GM20431 (cell line): ENCODE results near the gene DENND1A.
"Not testable (repeated sequence)": the region's sequence is repeated elsewhere in the genome, so short reads cannot be mapped to it uniquely, and the experiment has no call there.

ENCODE experiments used
- in situ Hi-C: fragments of 300-500 bp; cut with MseI, MboI; formaldehyde crosslinking; loops from one replicate; pipeline ENCODE4 v1.15.0; 2020; ENCODE audit warnings: low sequenced_read_pairs; ENCODE audit not compliant: unreplicated experiment

The DENND1A gene

GRCh38 chr9:123416176-123416575 lies 513.8 kb downstream of the DENND1A start:
- in situ Hi-C loops, result no loop called here

DNA sequence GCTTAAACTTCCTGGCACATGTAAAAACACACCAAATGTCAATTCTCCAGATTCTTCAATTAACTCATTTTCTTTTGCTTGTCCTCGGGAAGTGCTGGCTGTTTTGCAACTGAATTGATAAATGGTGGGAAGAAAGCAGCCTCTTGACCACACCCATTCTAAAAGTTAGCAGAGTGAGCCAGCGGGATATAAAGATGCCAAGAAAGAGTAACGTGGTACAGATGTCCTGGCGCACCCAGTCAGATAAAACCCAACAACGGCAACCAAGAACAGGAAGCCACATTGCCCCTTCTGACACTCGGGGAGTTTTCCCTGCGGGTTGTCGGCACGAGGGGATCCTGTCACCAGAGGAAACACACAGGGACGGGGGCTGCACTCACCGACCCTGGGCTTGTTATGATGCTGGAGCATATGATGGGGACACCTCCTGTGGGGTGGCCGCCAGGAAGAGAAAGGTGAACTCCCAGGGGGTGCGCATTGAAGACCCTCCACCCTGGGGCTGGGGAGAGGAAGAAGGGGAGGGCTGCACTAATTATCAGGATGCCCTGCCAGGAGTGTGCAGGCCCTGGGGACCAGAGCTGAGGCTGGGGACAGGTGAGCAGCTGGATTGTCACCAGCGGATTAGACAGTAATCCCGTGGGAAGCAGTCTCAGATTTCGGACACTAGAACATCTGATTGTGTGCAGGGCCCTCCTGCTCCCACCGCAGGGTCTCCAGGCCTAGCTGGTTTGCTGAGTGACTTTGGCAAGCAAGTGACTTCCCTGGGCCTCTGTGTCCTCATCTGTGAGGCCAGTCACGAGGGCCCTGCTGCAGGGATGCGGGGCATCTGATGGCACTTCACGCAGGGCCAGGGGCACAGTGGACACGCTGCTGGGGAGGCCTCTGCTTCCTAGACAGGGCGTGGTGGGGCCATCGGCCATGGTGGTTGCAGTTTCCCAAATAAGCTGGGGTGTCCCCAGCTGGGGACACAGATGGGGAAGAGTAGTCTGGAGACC lies 514.7 kb downstream of the DENND1A start:
- in situ Hi-C loops, result no loop called here

DNA sequence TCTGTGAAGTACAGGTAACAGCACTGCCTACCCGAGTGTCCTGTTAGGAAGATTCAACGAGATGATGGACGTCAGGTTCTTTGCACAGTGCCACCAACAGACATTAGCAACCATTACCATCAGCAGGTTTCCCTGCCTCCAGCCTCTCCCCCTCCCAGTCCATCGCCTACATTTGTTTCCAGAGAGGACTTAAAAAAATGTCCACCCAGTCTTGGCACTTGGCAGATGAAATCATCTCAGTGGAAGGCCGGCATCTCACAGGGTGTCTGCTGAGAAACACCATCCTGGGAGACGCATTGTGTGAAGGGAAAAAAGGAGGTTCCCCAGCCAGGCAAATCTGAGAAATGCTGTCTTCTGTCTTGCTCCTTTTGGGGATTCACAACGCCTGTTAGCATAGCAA lies 515.7 kb downstream of the DENND1A start:
- in situ Hi-C loops, result no loop called here

- in situ Hi-C loops, result no loop called here
Measured at GRCh38 chr9:123412171-123412820, 517.6 kb downstream of the DENND1A start.

DNA sequence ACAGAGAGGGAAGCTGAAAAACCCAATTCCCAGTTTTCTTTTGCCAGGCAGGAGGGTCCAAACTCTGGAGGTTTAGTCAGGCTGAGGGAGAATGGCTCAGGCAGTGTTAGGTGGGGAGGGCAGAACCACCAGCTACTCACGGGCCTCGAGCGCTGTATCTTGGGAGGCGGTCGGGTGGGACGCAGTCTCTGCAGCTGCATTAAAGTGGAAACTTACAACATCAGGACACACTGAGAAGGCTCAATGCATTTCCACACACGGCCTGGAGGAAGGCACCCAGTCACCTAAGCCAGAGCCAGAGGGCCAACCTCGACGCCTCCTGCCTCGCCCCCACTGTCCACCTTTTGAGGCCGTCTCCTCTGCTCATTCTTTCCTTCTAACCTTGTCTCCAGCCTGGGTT lies 518.3 kb downstream of the DENND1A start:
- in situ Hi-C loops, result no loop called here

DNA sequence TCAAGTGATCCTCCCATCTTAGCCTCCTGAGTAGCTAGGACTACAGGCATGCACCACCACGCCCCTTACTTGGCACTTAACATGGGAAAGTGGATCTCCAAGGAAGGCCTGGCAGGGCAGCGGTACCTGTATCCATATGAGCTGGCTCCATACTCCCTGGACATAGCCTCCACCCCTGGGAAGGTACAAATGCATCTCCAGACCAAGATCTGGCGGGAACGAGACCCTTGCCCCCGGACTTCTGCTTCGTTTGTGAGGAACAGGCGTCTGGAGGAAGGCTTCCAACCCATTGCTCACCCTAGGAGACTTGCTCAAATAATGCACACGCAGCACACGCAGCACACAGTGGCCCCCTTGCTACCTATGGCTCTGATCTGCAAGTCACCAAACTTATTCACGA lies 518.7 kb downstream of the DENND1A start:
- in situ Hi-C loops, result no loop called here

- in situ Hi-C loops, result no loop called here
Measured at GRCh38 chr9:123410281-123410910, 519.5 kb downstream of the DENND1A start.

GRCh38 chr9:123408313-123409262 lies 521.3 kb downstream of the DENND1A start:
- in situ Hi-C loops, result no loop called here

- in situ Hi-C loops, result no loop called here
Measured at GRCh38 chr9:123407217-123407851, 522.6 kb downstream of the DENND1A start.

DNA sequence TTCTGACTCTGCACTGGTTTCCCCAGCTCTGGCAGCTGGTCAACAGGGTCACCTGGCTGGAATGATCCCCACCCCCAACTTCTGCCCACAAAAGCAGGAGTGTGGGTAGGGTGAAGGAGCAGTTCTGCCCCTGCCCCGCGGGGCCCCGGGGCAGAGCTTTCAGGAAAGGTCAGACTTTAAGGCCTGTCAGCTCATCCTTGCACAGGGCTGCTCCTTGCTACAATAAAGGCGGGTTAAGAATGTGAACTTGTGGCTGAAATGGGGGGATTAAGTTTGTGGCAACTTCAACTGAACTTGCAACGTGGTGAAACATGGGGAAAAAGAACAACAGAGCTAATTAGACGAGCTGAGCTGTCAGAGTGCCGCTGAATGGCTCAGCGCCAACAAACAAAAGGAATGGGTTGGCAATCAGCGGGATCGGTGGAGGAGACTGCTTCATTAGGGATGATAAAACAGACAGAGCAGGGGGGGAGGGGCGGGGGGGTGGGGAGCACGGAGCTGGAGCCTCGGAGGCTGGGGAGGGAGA lies 523.2 kb downstream of the DENND1A start:
- in situ Hi-C loops, result no loop called here

DNA sequence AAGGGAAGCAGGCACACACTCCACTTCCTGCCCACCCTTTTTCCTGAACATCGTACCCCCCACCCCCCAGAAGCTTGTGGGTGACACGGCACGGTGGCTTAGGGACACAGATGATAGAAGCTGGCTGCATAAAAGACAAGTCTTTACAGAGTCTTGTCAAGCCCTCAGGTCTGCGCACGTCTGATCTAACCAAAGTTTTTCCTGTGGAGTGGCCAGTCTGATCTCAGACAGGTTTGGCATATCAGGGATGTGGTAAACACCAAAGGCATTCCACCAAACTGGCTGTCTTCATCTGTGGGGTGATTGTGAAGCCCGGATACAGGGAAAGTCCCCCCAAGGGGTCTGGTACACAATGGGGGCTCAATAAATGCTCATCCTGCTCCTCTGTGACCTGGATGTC lies 523.9 kb downstream of the DENND1A start:
- in situ Hi-C loops, result no loop called here

- in situ Hi-C loops, result no loop called here
Measured at GRCh38 chr9:123402981-123403509, 526.9 kb downstream of the DENND1A start.

DNA sequence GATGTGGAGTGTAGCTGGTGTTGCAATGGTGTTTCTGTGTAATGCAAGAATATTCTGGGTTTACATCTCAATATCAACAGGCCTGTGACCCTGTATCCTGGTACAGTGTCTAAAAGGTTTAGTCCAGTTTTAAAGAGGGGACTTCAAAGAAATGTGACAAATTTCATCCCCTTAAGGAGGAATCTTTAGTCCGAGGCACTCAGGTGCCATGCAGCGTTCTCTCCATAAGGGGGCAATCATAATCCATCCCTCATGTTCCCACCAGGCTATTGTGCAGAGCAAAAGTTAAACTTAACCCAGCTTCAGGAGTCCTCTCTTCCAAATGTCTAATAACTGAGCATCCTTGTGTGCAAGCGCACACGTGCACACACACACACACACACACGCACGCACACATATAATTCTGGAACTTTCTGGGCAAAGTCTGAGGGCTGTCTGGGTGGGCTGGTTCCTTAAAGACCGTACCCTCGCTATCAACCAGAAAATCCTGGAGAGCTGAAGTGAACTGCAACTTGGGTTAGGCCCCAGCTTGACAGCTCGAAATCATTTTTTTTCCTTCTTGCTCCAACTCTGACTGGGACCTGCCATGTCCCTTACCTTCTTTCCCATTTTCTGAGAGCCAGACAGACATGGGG lies 527.9 kb downstream of the DENND1A start:
- in situ Hi-C loops, result no loop called here

DNA sequence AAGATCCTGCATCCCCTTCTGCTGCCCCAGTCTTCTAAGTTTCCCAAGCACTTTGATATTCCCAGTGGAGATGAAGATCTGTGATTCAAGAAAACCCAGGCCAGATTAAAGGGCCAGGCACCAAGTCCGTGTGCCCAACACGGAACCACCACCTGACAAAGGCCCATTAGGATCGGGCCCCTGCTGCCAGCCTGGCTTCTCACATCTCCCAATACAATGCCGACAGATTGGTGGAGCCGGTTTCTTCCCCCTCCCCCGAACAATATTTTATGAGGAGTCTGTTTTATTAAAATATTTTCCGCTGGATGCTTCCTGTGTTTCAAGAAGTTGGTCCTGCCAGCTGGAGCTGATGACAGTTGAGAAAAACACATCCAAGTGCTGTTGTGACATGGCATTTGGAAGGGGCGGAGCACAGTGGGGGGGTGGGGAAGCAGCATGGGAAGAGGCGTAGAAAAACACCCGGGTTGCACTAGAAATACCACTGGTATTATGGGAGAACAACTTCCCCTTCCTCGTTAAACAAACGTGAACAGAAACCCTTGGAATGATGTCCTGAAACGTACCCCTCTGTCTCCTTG lies 528.9 kb downstream of the DENND1A start:
- in situ Hi-C loops, result no loop called here

DNA sequence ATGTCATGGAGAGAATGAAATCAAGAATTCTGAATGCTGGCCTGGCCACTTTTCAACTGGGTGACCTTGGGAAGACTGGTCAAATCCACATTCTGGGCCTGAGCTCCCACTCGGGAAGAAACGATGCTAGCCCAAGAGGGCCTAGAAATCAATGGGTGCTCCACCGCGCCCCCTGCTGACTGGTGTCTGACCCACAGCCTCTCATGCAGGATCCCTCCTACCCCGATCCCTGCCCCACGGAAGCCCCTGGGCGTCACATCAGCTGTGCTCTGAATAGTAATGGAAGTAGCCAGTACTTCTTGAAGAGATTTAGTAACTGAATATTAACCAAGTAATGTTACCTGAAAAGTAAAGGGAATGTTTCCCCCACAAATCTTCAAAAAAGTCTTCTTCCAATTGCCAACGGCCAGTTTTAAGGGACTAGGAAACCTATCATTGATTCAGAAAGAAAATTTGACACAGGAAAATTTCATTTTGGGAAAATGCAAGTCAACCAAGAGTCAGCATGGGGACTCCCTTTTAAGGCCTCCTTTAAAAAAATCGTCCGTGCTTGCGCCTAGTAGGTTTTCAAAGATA lies 530.0 kb downstream of the DENND1A start:
- in situ Hi-C loops, result no loop called here

DNA sequence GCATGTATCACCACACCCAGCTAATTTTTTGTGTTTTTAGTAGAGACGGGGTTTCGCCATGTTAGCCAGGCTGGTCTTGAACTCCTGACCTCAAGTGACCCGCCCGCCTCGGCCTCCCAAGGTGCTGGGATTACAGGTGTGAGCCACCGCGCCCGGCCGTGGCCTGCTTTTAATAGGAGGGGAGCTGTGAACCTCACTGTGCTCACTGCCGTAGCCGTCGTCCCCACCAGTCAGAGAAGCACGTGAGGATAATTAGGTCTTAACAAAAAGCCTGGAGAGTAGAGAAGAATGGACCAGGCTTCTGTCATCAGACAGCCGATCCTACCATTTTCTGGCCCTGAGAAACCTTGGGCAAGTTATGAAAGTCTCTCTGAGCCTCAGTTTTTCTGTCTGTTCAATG lies 531.0 kb downstream of the DENND1A start:
- in situ Hi-C loops, result not testable (repeated sequence)

DNA sequence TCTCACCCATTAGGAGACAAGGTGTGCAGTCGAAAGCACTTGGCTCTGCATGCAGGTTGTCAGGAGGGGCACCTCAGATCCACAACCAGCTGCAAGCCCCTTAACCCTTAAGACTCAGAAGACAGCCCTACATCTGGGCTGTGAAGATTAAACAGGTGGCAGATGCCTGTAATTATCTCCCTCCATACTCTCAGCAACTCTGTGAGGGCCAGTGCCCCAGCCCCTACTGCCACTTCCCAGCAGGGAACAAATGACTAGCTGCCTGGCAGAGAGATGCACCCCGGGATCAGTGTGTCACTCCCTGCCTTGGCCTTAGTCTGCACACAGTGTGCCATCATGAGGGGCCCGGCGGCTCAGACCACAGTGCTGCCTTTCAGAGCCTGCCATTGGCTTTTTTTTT lies 532.0 kb downstream of the DENND1A start:
- in situ Hi-C loops, result no loop called here
